Erythroblast (primary cell): ENCODE data around the gene MYLK3.

Experiments
- GATA1 ChIP-seq: IDR thresholded peaks from 2 replicates; pipeline ENCODE4 v1.6.1; 2011; ENCODE audit warnings: low read depth, mild to moderate bottlenecking, control low read depth, low read length, moderate library complexity
- POLR2A ChIP-seq: IDR thresholded peaks from 2 replicates; pipeline ENCODE4 v1.6.1; 2011; ENCODE audit warnings: mild to moderate bottlenecking, low read length

GRCh38 chr16:46759309-46759708 lies 11.2 kb upstream of the MYLK3 start:
- TF ChIP-seq POLR2A (no peak), GATA1 (no peak)
